Keratinocyte (primary cell): Measurements from ENCODE around the gene YTHDF1. TPM values are rescaled to one million over a fixed set of nuclear protein-coding genes. Genes with fewer than 3 reads are reported as not detected.

Experiments
- DNase-seq: peaks from one replicate; pipeline ENCODE4 v3.0.0-alpha.2; 2011; ENCODE audit warnings: low read depth, missing footprints, low spot score
- FAIRE-seq: peaks from 2 replicates; lab custom pipeline; 2011; peaks lifted over from hg19 to GRCh38; lab: Jason Lieb, UNC
- H2AFZ ChIP-seq: 2 replicates; pipeline ENCODE4 v1.6.0; 2012; ENCODE audit warnings: low read length, control low read depth, inconsistent platforms; ENCODE audit not compliant: control insufficient read depth
- H3K27ac ChIP-seq: 2 replicates; pipeline ENCODE4 v1.5.1; 2011; ENCODE audit warnings: low read length; ENCODE audit not compliant: control insufficient read depth, insufficient read depth
- H3K27me3 ChIP-seq: 3 replicates; pipeline ENCODE4 v1.6.0; 2011; ENCODE audit warnings: low read length; ENCODE audit not compliant: control insufficient read depth, insufficient read depth; ENCODE audit errors: extremely low read depth
- H3K36me3 ChIP-seq, 2 experiments: 2 replicates in 1 of 2; 3 replicates in 1 of 2; pipeline ENCODE4 v1.5.1; 2011; ENCODE audit warnings: low read length in 2 of 2, mild to moderate bottlenecking in 1 of 2; ENCODE audit not compliant: control insufficient read depth in 2 of 2, insufficient read depth in 2 of 2; ENCODE audit errors: extremely low read depth in 1 of 2
- H3K4me1 ChIP-seq: 3 replicates; pipeline ENCODE4 v1.5.1; 2011; ENCODE audit warnings: low read length; ENCODE audit not compliant: control insufficient read depth, insufficient read depth; ENCODE audit errors: extremely low read depth
- H3K4me2 ChIP-seq: 3 replicates; pipeline ENCODE4 v1.6.0; 2011; ENCODE audit warnings: low read depth, low read length; ENCODE audit not compliant: control insufficient read depth, insufficient read depth; ENCODE audit errors: extremely low read depth
- H3K4me3 ChIP-seq, 3 experiments: fragments of 200-600 bp in 1 of 3; sonication (generic) in 1 of 3; 2 replicates in 2 of 3; 3 replicates in 1 of 3; pipeline ENCODE4 v1.5.1; 2011 to 2016; ENCODE audit warnings: low read length in 3 of 3, mild to moderate bottlenecking in 3 of 3, control low read depth in 2 of 3, inconsistent platforms in 1 of 3, low read depth in 1 of 3, mixed read lengths in 1 of 3, mixed run types in 1 of 3, moderate library complexity in 1 of 3; ENCODE audit not compliant: control insufficient read depth in 2 of 3, insufficient read depth in 2 of 3; ENCODE audit errors: extremely low read depth in 1 of 3
- H3K79me2 ChIP-seq: 2 replicates; pipeline ENCODE4 v1.6.0; 2012; ENCODE audit warnings: low read length; ENCODE audit not compliant: control insufficient read depth, insufficient read depth
- H3K9ac ChIP-seq: 3 replicates; pipeline ENCODE4 v1.6.0; 2011; ENCODE audit warnings: low read length; ENCODE audit not compliant: control insufficient read depth, insufficient read depth; ENCODE audit errors: extremely low read depth
- H3K9me1 ChIP-seq: 3 replicates; pipeline ENCODE4 v1.6.0; 2011; ENCODE audit warnings: low read length; ENCODE audit not compliant: control insufficient read depth, insufficient read depth; ENCODE audit errors: extremely low read depth
- H3K9me3 ChIP-seq: 2 replicates; pipeline ENCODE4 v1.5.1; 2012; ENCODE audit warnings: low read depth, low read length; ENCODE audit not compliant: control insufficient read depth
- H4K20me1 ChIP-seq: 3 replicates; pipeline ENCODE4 v1.6.0; 2011; ENCODE audit warnings: low read length; ENCODE audit not compliant: control insufficient read depth, insufficient read depth; ENCODE audit errors: extremely low read depth
- CTCF ChIP-seq, 3 experiments: IDR thresholded peaks in 1 of 3; conservative IDR thresholded peaks in 1 of 3; optimal IDR thresholded peaks in 1 of 3; 2 replicates in 2 of 3; 3 replicates in 1 of 3; pipeline versions ENCODE3 to v1.5.1; 2011; ENCODE audit warnings: low read length in 3 of 3, mild to moderate bottlenecking in 3 of 3, moderate library complexity in 2 of 3, control low read depth in 1 of 3, inconsistent platforms in 1 of 3; ENCODE audit not compliant: insufficient read depth in 2 of 3; ENCODE audit errors: extremely low read depth in 1 of 3
- EZH2 ChIP-seq: IDR thresholded peaks from one replicate; pipeline ENCODE4 v1.6.1; 2012; ENCODE audit warnings: inconsistent platforms, mild to moderate bottlenecking, low read length, moderate library complexity
- dilution Hi-C: fragments of 300-500 bp; cut with MboI; formaldehyde crosslinking; loops from one replicate; pipeline ENCODE4 v1.7.0; 2020; ENCODE audit warnings: low sequenced_read_pairs; ENCODE audit not compliant: extremely low pct_ligation_motif_present
- polyA plus RNA-seq, 5 experiments: library from polyadenylated mRNA; depleted of rRNA in 3 of 5; stranded (reverse) in 3 of 5; stranded (forward) in 1 of 5; unstranded in 1 of 5; fragments of >200 nt; gene quantifications; 1 replicate in 1 of 5; 2 replicates in 3 of 5; 3 replicates in 1 of 5; pipeline versions ENCODE4 v1.2.1 to v1.2.3, GENCODE V29; 2011 to 2012; ENCODE audit warnings: missing spikeins in 2 of 5, low read depth in 1 of 5, low replicate concordance in 1 of 5

Gene YTHDF1
- polyA plus RNA-seq, 1 donor (not counting 4 experiments of a cell fraction or from before 2014, with no cell fraction given), result 26.4 TPM

GRCh38 chr20:63183422-63184146 is 32.3 kb downstream of the YTHDF1 start:
- Histone ChIP-seq H2AFZ (no peak overlapping the region), H4K20me1 (peaks cover 7% of the 10 kb centered on the region), H3K4me3 (no peak overlapping the region), H3K9ac (no peak overlapping the region), H3K9me1 (no peaks in the 10 kb centered on the region), H3K36me3 (no peaks in the 10 kb centered on the region), H3K9me3 (peaks cover 3% of the 10 kb centered on the region), H3K79me2 (no peaks in the 10 kb centered on the region), H3K27ac (no peak overlapping the region), H3K27me3 (peaks cover 24% of the 10 kb centered on the region), H3K4me2 (no peak overlapping the region), H3K4me1 (peaks cover 2% of the 10 kb centered on the region)
- no peak for DNase-seq
- peak; percentile 89 to 96 (median 93) for TF ChIP-seq CTCF (optimal IDR thresholded peaks at IDR 0.05 in 1 of 3, IDR thresholded peaks at IDR 0.05 in 1 of 3, conservative IDR thresholded peaks at IDR 0.05 in 1 of 3; ENCODE audit: extremely low read depth in 1 of 3, insufficient read depth in 2 of 3, low read length in 3 of 3)
- TF ChIP-seq EZH2, result no peak
- FAIRE-seq, result no peak
- dilution Hi-C loops, result no loop called here

DNA sequence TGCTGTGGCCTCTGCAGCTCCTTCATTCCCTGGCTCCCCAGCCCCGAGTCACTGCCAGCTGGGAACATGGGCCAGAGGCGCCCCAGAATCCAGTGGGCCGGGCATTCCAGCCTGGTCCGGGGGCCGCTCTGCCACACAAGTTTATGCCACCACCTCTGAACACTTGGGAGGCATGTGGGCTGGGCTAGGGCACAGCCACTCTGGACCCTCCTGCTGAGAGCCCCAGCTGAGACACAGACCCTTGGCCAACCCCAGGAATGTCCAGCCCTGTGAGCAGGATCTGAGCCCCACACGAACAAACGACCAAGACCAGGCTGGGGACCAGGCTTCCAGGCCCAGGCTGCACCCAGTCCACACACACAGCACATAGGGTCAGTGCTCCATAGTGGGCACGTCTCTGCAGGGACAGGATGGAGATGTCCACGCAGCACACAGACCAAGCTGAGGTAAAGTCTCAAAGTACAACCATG is 33.0 kb downstream of the YTHDF1 start:
- no peak overlapping the region for H3K4me2 ChIP-seq
- no peak overlapping the region for H2AFZ ChIP-seq
- no peak overlapping the region for H3K9ac ChIP-seq
- H3K4me3 ChIP-seq, result no peak overlapping the region
- DNase-seq (no peak), FAIRE-seq (no peak)
- no peaks in the 10 kb centered on the region for H3K79me2 ChIP-seq
- H3K9me3 ChIP-seq, result peaks cover 3% of the 10 kb centered on the region
- H3K27me3 ChIP-seq, result peaks cover 30% of the 10 kb centered on the region
- peaks cover 7% of the 10 kb centered on the region for H4K20me1 ChIP-seq
- no peaks in the 10 kb centered on the region for H3K9me1 ChIP-seq
- dilution Hi-C loops, result no loop called here
- peaks cover 2% of the 10 kb centered on the region for H3K4me1 ChIP-seq
- H3K27ac ChIP-seq, result no peak overlapping the region
- TF ChIP-seq CTCF (optimal IDR thresholded peaks at IDR 0.05 in 1 of 3, IDR thresholded peaks at IDR 0.05 in 1 of 3, conservative IDR thresholded peaks at IDR 0.05 in 1 of 3; ENCODE audit: extremely low read depth in 1 of 3, insufficient read depth in 2 of 3, low read length in 3 of 3), result no peak
- TF ChIP-seq EZH2, result no peak
- H3K36me3 ChIP-seq, result no peaks in the 10 kb centered on the region
